GM19023 (cell line): Measurements from ENCODE around the gene FGF6.
"Not testable (repeated sequence)": the region's sequence is repeated elsewhere in the genome, so short reads cannot be mapped to it uniquely, and the experiment has no call there.

Source experiments
- ATAC-seq: cut with Tn5 transposase; IDR thresholded peaks from one replicate; pipeline ENCODE4 v1.9.1; 2021; ENCODE audit warnings: mild to moderate bottlenecking, moderate library complexity; ENCODE audit not compliant: unreplicated experiment

FGF6 gene, protein sequence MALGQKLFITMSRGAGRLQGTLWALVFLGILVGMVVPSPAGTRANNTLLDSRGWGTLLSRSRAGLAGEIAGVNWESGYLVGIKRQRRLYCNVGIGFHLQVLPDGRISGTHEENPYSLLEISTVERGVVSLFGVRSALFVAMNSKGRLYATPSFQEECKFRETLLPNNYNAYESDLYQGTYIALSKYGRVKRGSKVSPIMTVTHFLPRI

GRCh38 chr12:4445156-4446101 is at the start of gene FGF6:
TSS of gene FGF6 (minus strand) at chr12:4445815. CDS start at chr12:4445570, 245 bp downstream.
- ATAC-seq, result no peak

GRCh38 chr12:4490973-4491372 is 45.4 kb upstream of the FGF6 start:
- no peak for ATAC-seq

DNA sequence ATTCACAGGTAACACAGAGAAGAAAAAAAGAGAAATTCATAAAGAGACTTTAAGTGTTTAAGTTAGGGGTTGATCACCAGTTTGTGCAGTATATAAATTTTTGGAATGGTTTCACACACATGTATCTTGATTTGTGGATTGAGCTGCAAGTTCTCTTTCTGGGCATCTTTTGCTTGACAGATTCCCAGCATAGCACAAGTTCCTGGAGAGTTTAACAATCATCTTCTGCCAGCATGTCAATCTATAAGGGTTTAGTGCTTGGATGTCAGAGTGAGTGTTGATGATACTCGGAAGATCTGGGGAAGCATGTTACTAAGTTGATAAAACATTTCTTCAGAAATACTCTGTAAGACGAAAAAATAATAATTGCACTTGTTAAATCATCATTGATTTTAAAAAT is 43.9 kb upstream of the FGF6 start:
- no peak for ATAC-seq

- no peak for ATAC-seq
Measured at GRCh38 chr12:4486980-4487379, 41.4 kb upstream of the FGF6 start.

GRCh38 chr12:4486049-4486699 is 40.6 kb upstream of the FGF6 start:
- ATAC-seq, result no peak

DNA sequence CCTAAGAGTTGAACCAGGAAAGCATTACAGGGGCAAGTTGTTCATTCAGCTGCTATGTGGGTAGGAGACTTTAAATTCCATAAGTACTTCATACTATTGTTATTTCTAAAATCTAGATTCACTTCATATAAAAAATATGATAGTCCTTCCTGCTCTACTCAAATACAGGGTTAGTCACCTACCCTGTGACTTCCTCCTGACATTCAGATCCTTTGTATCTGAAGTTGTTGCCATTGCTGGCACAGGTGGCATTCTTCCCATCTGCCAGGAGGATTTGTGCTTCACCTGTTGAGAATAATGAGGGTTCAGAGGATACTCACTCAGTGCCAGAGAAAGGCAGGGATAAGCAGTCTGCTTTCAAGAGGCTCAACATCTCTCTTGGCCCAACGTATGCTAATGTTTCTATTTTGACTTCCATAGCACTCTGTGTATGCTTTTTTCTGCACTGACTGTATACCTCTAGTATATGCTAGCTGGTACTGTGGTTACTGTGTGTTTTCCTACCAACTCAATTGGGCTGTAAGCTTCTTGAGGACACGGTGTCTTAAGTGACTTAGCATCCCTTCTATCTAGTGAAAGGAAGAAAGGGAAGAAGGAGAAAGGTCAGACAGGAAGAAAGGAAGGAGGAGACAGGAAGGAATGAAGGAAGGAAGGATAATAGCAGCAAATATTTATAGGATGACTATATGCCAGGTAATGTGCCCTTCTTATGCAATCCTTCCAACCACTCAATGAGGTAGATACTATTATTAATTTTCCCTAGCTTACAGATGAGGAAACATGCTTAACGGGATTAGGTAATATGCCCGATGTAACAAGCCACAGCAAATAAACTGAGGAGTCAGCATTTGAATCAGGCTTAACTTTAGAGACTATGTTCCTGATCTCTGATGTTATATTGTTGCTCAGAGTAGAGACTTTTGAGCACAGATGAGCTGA is 38.5 kb upstream of the FGF6 start:
- ATAC-seq, result no peak

- no peak for ATAC-seq
Measured at GRCh38 chr12:4482936-4483335, 37.3 kb upstream of the FGF6 start.

DNA sequence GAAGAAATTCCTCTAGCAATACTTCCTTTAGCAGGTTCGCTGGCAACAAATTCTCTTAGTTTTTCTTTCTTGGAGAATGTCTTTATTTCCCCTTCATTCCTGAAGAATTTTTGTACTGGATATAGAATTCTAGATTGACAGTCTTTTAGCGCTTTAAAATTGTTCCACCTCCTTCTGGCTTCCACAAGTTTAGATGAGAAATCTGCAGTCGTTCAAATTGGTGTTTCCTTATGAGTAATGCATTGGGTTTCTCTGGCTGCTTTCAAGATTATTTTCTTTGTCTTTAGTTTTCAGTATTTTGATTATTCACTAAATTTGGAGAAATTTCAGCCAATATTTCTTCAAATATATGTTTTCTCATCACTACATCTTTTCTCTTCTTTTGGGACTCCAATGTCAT is 33.3 kb upstream of the FGF6 start:
- no peak for ATAC-seq

GRCh38 chr12:4477129-4477528 is 31.5 kb upstream of the FGF6 start:
- no peak for ATAC-seq

DNA sequence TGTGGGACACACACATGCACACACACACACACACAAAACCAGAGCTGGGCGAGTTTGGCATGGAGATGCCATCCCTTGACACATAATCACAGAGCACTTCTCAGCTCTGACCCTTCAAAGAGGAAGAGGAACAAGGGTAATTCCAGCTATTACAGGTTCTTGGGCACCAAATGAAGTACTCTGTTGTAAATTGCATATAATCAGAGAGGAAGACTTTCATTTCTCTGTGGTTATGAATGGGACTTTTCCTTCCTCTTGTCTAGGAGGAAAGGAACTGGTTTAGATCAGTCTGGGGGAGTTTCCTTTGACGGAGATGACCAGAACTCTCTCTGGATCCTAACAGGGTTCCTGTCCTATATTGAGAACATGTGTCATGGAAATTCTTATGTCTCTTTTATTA is 26.4 kb upstream of the FGF6 start:
- no peak for ATAC-seq

GRCh38 chr12:4471256-4471655 is 25.6 kb upstream of the FGF6 start:
- ATAC-seq, result no peak

GRCh38 chr12:4468994-4469393 is 23.4 kb upstream of the FGF6 start:
- no peak for ATAC-seq

DNA sequence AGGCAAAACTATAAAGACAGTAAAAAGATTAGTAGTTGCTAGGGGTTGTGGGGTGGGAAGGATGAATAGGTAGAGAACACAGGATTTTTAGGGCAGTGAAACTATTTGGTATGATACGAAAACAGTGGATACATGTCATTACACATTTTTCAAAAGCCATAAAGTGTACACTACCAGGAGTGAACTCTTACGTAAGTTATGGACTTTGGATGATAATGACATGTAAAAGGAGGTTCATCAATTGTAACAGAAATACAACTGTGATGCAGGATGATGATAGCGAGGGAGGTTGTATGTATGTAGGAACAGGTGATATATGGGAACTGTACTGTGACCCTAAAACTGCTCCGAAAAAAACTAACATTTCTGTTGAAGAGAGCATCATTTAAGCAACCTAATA is 15.1 kb upstream of the FGF6 start:
- no peak for ATAC-seq

GRCh38 chr12:4455849-4456248 is 10.2 kb upstream of the FGF6 start:
- ATAC-seq, result not testable (repeated sequence)

DNA sequence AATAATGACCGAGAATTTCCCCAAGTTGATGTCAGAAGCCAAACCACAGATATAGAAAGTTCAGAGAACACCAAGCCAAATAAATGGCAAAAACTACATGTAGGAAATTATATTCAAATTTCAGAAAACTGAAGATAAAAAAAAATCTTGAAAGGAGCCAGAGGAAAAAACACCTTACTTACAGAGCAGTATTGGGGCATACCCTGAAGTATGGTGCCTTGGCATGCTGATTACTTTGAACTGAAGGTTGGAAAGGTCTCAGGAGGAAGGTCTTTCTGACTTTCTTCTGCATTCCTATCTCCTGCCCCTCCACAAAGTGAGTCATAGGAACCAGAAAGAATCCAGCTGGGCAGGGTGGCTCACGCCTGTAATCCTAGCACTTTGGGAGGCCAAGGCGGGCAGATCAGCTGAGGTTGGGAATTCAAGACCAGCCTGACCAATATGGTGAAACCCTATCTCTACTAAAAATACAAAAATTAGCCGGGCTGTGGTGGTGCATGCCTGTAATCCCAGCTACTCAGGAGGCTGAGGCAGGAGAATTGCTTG is 8.8 kb upstream of the FGF6 start:
- ATAC-seq, result no peak

GRCh38 chr12:4451694-4452093 is 6.1 kb upstream of the FGF6 start:
- no peak for ATAC-seq

GRCh38 chr12:4450551-4451112 is 5.0 kb upstream of the FGF6 start:
- ATAC-seq, result no peak

GRCh38 chr12:4449851-4450221 is 4.2 kb upstream of the FGF6 start:
- no peak for ATAC-seq

DNA sequence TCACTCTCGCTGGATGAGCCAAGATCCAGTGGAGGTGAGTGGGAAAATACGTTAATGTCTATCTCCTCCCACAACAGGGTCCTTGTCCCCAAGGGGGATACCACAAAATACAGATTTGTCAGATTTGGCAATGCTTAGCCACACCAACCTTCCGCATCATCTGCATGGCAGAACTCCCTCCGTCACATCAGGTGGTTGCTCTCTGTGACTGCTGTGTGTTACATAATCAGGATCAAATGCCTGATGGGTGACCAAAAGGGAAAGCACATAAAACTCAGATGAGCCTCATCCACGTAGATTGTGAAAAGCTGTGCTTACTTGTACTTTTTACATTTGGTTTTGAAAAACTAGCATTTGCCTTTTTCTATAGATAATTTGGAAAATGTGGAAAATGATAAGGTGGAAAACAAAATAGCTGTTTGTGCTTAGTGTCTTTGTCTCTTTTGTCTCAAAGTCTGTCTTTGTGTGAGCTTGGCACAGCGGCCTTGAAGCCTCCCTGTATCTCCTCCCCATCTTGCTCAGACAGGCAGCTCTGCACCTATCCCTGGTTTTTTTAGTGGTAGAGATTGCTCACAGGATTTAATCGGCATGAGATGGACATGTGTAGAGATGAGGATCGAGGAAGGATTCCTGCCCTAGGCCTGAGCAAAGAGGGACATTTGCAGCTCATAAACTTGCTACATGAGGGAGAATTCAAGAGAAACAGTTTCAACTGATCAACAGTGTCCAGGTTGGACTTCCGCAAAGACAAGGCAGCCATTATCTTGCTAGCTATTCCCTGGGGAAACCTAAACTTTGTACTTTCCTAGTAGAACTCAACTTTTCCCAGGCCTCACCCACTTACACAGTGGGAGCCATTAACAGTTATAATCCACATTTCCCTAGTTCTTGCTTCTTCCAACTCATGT is 3.6 kb upstream of the FGF6 start:
- no peak for ATAC-seq
